Suprapubic skin (tissue), 4 donors: ENCODE data around the gene INHBE. TPM values are rescaled to one million over a fixed set of nuclear protein-coding genes. Genes with fewer than 3 reads are reported as not detected.

Source experiments
- DNase-seq, 2 donors: peaks; one replicate each; pipeline ENCODE4 v3.0.0-alpha.2; 2019; ENCODE audit warnings: low spot score in 2 of 2
- H3K27ac ChIP-seq: fragments of 200-600 bp; sonication (generic); one replicate; pipeline ENCODE4 v1.5.1; 2019
- H3K27me3 ChIP-seq: fragments of 200-600 bp; sonication (generic); one replicate; pipeline ENCODE4 v1.5.1; 2019
- H3K36me3 ChIP-seq: fragments of 200-600 bp; sonication (generic); one replicate; pipeline ENCODE4 v1.5.1; 2019
- H3K4me1 ChIP-seq: fragments of 200-600 bp; sonication (generic); one replicate; pipeline ENCODE4 v1.5.1; 2019
- H3K4me3 ChIP-seq: fragments of 200-600 bp; sonication (generic); one replicate; pipeline ENCODE4 v1.5.1; 2019; ENCODE audit warnings: mild to moderate bottlenecking
- H3K9me3 ChIP-seq: fragments of 200-600 bp; sonication (generic); one replicate; pipeline ENCODE4 v1.5.1; 2019
- CTCF ChIP-seq, 2 donors: fragments of 200-600 bp in 1 of 2; fragments of 450-650 bp in 1 of 2; sonication (generic) in 1 of 2; IDR thresholded peaks; one replicate each; pipeline ENCODE4 v1.5.1; 2016 to 2019; ENCODE audit warnings: antibody characterized with exemption in 2 of 2, mild to moderate bottlenecking in 1 of 2, moderate library complexity in 1 of 2
- EP300 ChIP-seq: sonication (generic); formaldehyde crosslinking; IDR thresholded peaks from one replicate; pipeline ENCODE4 v1.6.1; 2017; ENCODE audit warnings: antibody characterized with exemption
- POLR2A ChIP-seq, 2 donors: fragments of 450-650 bp; IDR thresholded peaks; one replicate each; pipeline ENCODE4 v1.6.1; 2017; ENCODE audit warnings: antibody characterized with exemption in 2 of 2, mild to moderate bottlenecking in 2 of 2, moderate library complexity in 2 of 2
- POLR2AphosphoS5 ChIP-seq, 3 donors: sonication (generic); formaldehyde crosslinking; IDR thresholded peaks; one replicate each; pipeline ENCODE4 v1.6.1; 2017; ENCODE audit warnings: antibody characterized with exemption in 3 of 3
- WGBS: methylation state at CpG from one replicate; pipeline ENCODE4 v1.1.5; 2018; 5-methylcytosine and 5-hydroxymethylcytosine counted together
- total RNA-seq, 4 donors: library from RNA; depleted of rRNA; stranded (reverse); fragments of >200 nt; gene quantifications; one replicate each; pipeline ENCODE4 v1.1.0, GENCODE V29; 2016

Gene INHBE
- total RNA-seq, 4 donors from 2014 or later = 0.56 TPM; not detected in 3

DNA sequence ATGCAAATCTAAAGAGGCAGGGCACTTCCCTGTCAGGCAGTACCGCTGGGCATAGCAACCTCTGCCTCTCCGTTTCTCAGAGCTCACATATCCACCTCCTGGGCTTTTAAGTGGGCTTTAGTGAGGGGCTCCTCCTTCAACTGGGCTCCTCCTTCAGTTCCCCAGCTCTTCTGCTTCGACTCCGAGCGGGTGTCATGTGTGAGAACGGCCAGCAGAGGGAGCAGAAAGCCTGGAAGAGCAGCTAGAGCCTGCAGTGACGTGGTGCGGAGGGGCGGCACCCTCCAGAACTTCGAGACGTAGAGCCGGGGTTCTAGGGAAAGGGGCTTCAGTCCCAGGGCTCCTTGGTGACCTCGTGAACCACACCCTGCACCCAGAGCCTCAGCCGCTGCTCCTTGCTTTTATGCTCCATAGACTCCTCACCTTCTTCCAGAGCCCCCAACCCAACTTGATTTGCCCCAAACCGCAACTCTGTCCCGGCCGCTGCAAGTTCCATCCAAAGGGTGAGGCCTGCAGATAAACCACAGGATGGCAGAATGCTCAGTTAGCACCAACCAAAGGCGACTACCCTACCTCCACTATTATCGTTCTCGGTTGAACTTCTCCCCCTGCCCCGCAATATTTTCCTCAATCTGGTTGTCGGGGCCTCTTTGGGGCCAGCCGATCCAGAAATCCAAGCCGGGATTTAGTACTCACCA lies 4.1 kb downstream of the INHBE start:
- peak overlapping the region; percentile 28 for H3K27ac ChIP-seq
- H3K9me3 ChIP-seq = no peaks in the 10 kb centered on the region
- TF ChIP-seq CTCF (IDR thresholded peaks at IDR 0.05) = peak; percentile 96 to 98
- TF ChIP-seq EP300 = no peak
- TF ChIP-seq POLR2AphosphoS5 (IDR thresholded peaks at IDR 0.05) = no peak
- TF ChIP-seq POLR2A (IDR thresholded peaks at IDR 0.05) = no peak
- no peaks in the 10 kb centered on the region for H3K27me3 ChIP-seq
- WGBS = 0% methylated on average over 12 of the region's 24 CpGs
- peak; percentile 96 for DNase-seq
- H3K36me3 ChIP-seq = no peaks in the 10 kb centered on the region
- H3K4me1 ChIP-seq = peaks cover 51% of the 10 kb centered on the region
- H3K4me3 ChIP-seq = peak overlapping the region; percentile 75

- H3K36me3 ChIP-seq = no peaks in the 10 kb centered on the region
- under 1% methylated on average over 33 of the region's 36 CpGs for WGBS
- no peaks in the 10 kb centered on the region for H3K9me3 ChIP-seq
- H3K4me1 ChIP-seq = peaks cover 51% of the 10 kb centered on the region
- peak within 1 kb of the TSS; percentile 75 for H3K4me3 ChIP-seq
- TF ChIP-seq POLR2A (IDR thresholded peaks at IDR 0.05) = no peak
- no peak for TF ChIP-seq EP300
- TF ChIP-seq POLR2AphosphoS5 (IDR thresholded peaks at IDR 0.05) = no peak
- no peak for TF ChIP-seq CTCF (IDR thresholded peaks at IDR 0.05)
- H3K27ac ChIP-seq = peak within 1 kb of the TSS; percentile 28
- H3K27me3 ChIP-seq = no peaks in the 10 kb centered on the region
- no peak for DNase-seq
Observed at GRCh38 chr12:57459750-57460467, 4.8 kb downstream of the INHBE start, which contains the start of gene GLI1. TSS of gene GLI1 (plus strand) at chr12:57459785. CDS start at chr12:57463692, 3,907 bp downstream.

GRCh38 chr12:57460468-57460784 lies 5.3 kb downstream of the INHBE start:
- WGBS = 2% methylated on average over 5 of the region's 6 CpGs
- Histone ChIP-seq H3K4me3 (peak overlapping the region; percentile 75), H3K36me3 (no peaks in the 10 kb centered on the region), H3K27ac (no peak overlapping the region), H3K9me3 (no peaks in the 10 kb centered on the region), H3K4me1 (peaks cover 51% of the 10 kb centered on the region), H3K27me3 (no peaks in the 10 kb centered on the region)
- no peak for DNase-seq
- TF ChIP-seq POLR2AphosphoS5 (IDR thresholded peaks at IDR 0.05) (no peak), CTCF (IDR thresholded peaks at IDR 0.05) (no peak), POLR2A (IDR thresholded peaks at IDR 0.05) (no peak)

GRCh38 chr12:57460841-57461275 lies 5.8 kb downstream of the INHBE start:
- Histone ChIP-seq H3K36me3 (no peaks in the 10 kb centered on the region), H3K4me3 (peak overlapping the region; percentile 75)
- WGBS = 5% methylated on average over 10 of the region's 19 CpGs

DNA sequence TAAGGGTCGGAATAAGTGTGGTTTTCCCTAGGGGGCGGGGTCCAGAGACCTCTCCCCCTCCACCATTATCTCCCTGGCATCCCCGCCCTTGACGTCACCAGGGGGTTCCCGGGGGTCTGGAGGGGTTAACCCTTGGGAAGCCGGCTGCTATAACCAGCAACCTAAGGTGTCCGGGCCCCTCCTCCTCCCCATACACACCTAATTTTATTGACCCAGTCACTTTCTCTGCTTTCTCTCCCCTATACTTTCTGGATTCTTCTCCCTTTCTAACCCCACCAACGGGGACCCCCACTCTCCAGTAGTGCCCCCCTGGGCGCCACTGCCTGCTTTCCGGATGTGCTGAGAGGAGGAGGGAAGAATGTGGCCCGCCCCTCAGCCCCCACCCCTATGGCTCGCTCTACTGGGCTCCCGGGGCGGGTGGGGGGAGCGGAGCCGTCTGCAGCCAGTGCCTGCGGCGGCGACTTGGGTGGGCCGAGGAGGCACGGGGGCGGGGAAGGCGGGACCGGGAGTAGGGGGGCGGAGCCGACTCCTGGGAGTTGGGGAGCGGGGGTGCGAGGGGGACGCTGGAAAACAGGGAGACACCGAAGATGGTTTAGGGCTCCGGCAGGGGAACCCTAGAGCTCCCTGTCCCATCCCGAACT lies 6.3 kb downstream of the INHBE start:
- Histone ChIP-seq H3K27me3 (no peaks in the 10 kb centered on the region), H3K4me3 (peak overlapping the region; percentile 75), H3K36me3 (no peaks in the 10 kb centered on the region), H3K27ac (peak overlapping the region; percentile 70), H3K9me3 (no peaks in the 10 kb centered on the region), H3K4me1 (peaks cover 45% of the 10 kb centered on the region)
- WGBS = 3% methylated on average over 27 of the region's 32 CpGs
- peak in 1 of 2 donors; percentile 85 for DNase-seq
- no peak for TF ChIP-seq EP300

More at GRCh38 chr12:57460841-57461275, 5.8 kb downstream of the INHBE start:
- Histone ChIP-seq H3K4me1 (peaks cover 47% of the 10 kb centered on the region), H3K9me3 (no peaks in the 10 kb centered on the region), H3K27ac (peak overlapping the region; percentile 2), H3K27me3 (no peaks in the 10 kb centered on the region)
- TF ChIP-seq EP300 = no peak
- no peak for TF ChIP-seq POLR2AphosphoS5 (IDR thresholded peaks at IDR 0.05)
- no peak for TF ChIP-seq POLR2A (IDR thresholded peaks at IDR 0.05)
- no peak for DNase-seq

DNA sequence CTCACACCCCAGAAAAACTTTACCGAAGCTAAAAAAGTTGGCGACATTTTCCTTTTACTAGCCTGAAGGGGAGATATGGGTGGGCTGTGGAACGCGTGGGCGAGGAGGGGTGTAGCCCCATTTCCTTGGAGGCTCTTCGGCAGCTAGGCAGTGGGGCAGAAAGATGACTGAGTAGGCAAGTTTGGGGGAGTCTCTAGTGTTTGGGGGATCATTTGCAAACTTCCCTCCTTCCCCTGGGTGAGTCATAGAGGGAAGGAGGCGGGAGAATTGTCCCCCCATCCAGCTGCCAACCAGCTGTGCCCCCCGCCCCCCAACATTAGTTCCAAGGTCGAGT lies 6.8 kb downstream of the INHBE start:
- H3K4me1 ChIP-seq = peaks cover 45% of the 10 kb centered on the region
- 0% methylated on average over 8 of the region's 9 CpGs for WGBS
- peak overlapping the region; percentile 75 for H3K4me3 ChIP-seq
- H3K36me3 ChIP-seq = no peaks in the 10 kb centered on the region
- H3K9me3 ChIP-seq = no peaks in the 10 kb centered on the region
- no peak for DNase-seq
- peak overlapping the region; percentile 70 for H3K27ac ChIP-seq
- H3K27me3 ChIP-seq = no peaks in the 10 kb centered on the region
- TF ChIP-seq CTCF (IDR thresholded peaks at IDR 0.05) (no peak), EP300 (no peak), POLR2AphosphoS5 (IDR thresholded peaks at IDR 0.05) (no peak), POLR2A (IDR thresholded peaks at IDR 0.05) (no peak)
